Neural cell (in vitro differentiated cells): ENCODE data around the gene MEIS1.

Source experiments
- EP300 ChIP-seq: fragments of 450-650 bp; conservative IDR thresholded peaks from 2 replicates; pipeline ENCODE4 v1.6.1; 2014; ENCODE audit warnings: antibody characterized with exemption, mild to moderate bottlenecking, moderate library complexity; ENCODE audit not compliant: poor library complexity, severe bottlenecking
- EZH2 ChIP-seq: fragments of 200-600, 300-800 bp; shearing (Covaris generic), sonication (generic); IDR thresholded peaks from 2 replicates; pipeline ENCODE4 v1.6.1; 2014; ENCODE audit warnings: antibody characterized with exemption, low read length, borderline replicate concordance, mild to moderate bottlenecking; ENCODE audit not compliant: insufficient read depth, poor library complexity, severe bottlenecking
- MXI1 ChIP-seq: fragments of 450-650 bp; conservative IDR thresholded peaks from 2 replicates; pipeline ENCODE4 v1.6.1; 2014; ENCODE audit warnings: antibody characterized with exemption, mild to moderate bottlenecking; ENCODE audit not compliant: poor library complexity, severe bottlenecking
- POLR2AphosphoS5 ChIP-seq: IDR thresholded peaks from 2 replicates; pipeline ENCODE4 v1.6.1; 2012
- RAD21 ChIP-seq: fragments of 450-650 bp; conservative IDR thresholded peaks from 2 replicates; pipeline ENCODE4 v1.6.1; 2014; ENCODE audit warnings: antibody characterized with exemption, mild to moderate bottlenecking, moderate library complexity
- REST ChIP-seq: IDR thresholded peaks from 2 replicates; pipeline ENCODE4 v1.6.1; 2012; ENCODE audit warnings: borderline replicate concordance
- SMC3 ChIP-seq: fragments of 450-650 bp; conservative IDR thresholded peaks from 2 replicates; pipeline ENCODE4 v1.6.1; 2014; ENCODE audit warnings: antibody characterized with exemption, mild to moderate bottlenecking, moderate library complexity; ENCODE audit not compliant: poor library complexity
- TAF1 ChIP-seq: IDR thresholded peaks from 2 replicates; pipeline ENCODE4 v1.6.1; 2012; ENCODE audit warnings: low read depth
- TF ChIP-seq, protein P1 (sequence below): fragments of 450-650 bp; IDR thresholded peaks from 2 replicates; pipeline ENCODE4 v1.5.1; 2014; ENCODE audit warnings: antibody characterized with exemption, mild to moderate bottlenecking, moderate library complexity; ENCODE audit not compliant: poor library complexity, severe bottlenecking

GRCh38 chr2:66469214-66469902 lies 34.4 kb downstream of the MEIS1 start:
- TF ChIP-seq EZH2 (no peak), SMC3 (no peak), RAD21 (no peak), POLR2AphosphoS5 (no peak), EP300 (no peak), MXI1 (no peak), REST (no peak), TAF1 (no peak)
- TF ChIP-seq, protein P1, sequence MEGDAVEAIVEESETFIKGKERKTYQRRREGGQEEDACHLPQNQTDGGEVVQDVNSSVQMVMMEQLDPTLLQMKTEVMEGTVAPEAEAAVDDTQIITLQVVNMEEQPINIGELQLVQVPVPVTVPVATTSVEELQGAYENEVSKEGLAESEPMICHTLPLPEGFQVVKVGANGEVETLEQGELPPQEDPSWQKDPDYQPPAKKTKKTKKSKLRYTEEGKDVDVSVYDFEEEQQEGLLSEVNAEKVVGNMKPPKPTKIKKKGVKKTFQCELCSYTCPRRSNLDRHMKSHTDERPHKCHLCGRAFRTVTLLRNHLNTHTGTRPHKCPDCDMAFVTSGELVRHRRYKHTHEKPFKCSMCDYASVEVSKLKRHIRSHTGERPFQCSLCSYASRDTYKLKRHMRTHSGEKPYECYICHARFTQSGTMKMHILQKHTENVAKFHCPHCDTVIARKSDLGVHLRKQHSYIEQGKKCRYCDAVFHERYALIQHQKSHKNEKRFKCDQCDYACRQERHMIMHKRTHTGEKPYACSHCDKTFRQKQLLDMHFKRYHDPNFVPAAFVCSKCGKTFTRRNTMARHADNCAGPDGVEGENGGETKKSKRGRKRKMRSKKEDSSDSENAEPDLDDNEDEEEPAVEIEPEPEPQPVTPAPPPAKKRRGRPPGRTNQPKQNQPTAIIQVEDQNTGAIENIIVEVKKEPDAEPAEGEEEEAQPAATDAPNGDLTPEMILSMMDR, result no peak
